HFFc6 (cell line): Measurements from ENCODE around the gene ELN. TPM values are rescaled to one million over a fixed set of nuclear protein-coding genes. Genes with fewer than 3 reads are reported as not detected.

ENCODE experiments used
- DNase-seq: peaks from one replicate; pipeline ENCODE4 v3.0.0-alpha.2; 2018
- H3K27ac Mint-ChIP-seq: 2 replicates; pipeline ENCODE4 v1.8.0; 2020; ENCODE audit warnings: mild to moderate bottlenecking, mixed read lengths
- H3K27me3 Mint-ChIP-seq: 2 replicates; pipeline ENCODE4 v1.8.0; 2021; ENCODE audit warnings: mild to moderate bottlenecking, moderate library complexity, mixed read lengths; ENCODE audit not compliant: insufficient read depth
- H3K36me3 Mint-ChIP-seq: 2 replicates; pipeline ENCODE4 v1.8.0; 2021; ENCODE audit warnings: low read depth, mixed read lengths
- H3K4me1 Mint-ChIP-seq: 2 replicates; pipeline ENCODE4 v1.8.0; 2020; ENCODE audit warnings: low read depth, mixed read lengths
- H3K4me3 Mint-ChIP-seq: 2 replicates; pipeline ENCODE4 v1.8.0; 2020; ENCODE audit warnings: mild to moderate bottlenecking, moderate library complexity, mixed read lengths
- H3K9me3 Mint-ChIP-seq: 2 replicates; pipeline ENCODE4 v1.8.0; 2020; ENCODE audit warnings: mild to moderate bottlenecking, mixed read lengths
- CTCF ChIP-seq: fragments of 200-600 bp; sonication (generic); IDR thresholded peaks from 2 replicates; pipeline ENCODE4 v1.5.0; 2021; ENCODE audit warnings: antibody characterized with exemption, mild to moderate bottlenecking
- total RNA-seq, 6 experiments: library from RNA; stranded (reverse); fragmentation: NEBNext Ultra II Directional; extraction: Animal tissue kit (Norgen Biotek cat#: 25700); gene quantifications; 2 replicates in 1 of 6; 3 replicates in 5 of 6; pipeline ENCODE4 v1.2.3, GENCODE V29; 2021

Gene ELN
- total RNA-seq, 6 experiments from 2014 or later = 4.7 to 25.8 (median 19.1) TPM

GRCh38 chr7:74023786-74024185 is 4.2 kb upstream of the ELN start:
- peaks cover 6% of the 10 kb centered on the region for H3K27me3 Mint-ChIP-seq

DNA sequence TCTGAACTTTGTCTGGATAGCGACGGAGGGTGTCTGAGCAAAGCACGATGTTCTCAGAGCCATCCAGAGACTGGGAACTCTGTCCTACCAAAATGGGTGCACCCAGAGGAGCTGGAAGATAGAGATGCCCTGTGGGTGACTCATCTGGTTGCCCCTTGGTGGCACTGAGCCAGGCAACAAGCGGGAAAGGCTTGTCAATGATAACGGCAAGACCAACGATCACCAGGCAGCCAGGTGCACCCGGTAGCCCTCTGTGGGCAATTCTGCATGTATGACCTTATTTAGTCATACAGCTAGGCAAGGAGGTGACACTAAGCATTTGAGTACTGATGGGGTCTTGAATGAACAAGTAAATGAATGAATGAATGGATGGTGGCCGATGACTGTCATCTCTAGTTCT is 2.8 kb upstream of the ELN start:
- Mint-ChIP-seq H3K4me1 (peaks cover 55% of the 10 kb centered on the region), H3K9me3 (no peaks in the 10 kb centered on the region), H3K4me3 (no peak overlapping the region), H3K27ac (no peak overlapping the region), H3K36me3 (no peaks in the 10 kb centered on the region), H3K27me3 (peaks cover 16% of the 10 kb centered on the region)
- DNase-seq = no peak
- TF ChIP-seq CTCF = no peak

More at GRCh38 chr7:74023786-74024185, 4.2 kb upstream of the ELN start:
- DNase-seq = no peak
- no peak for TF ChIP-seq CTCF
- H3K36me3 Mint-ChIP-seq = no peaks in the 10 kb centered on the region
- H3K4me3 Mint-ChIP-seq = peak overlapping the region; percentile 80; the same call in 1 of the 2 replicates
- H3K27ac Mint-ChIP-seq = peak overlapping the region; percentile 68; the same call in 1 of the 2 replicates
- H3K4me1 Mint-ChIP-seq = peaks cover 44% of the 10 kb centered on the region
- H3K9me3 Mint-ChIP-seq = no peaks in the 10 kb centered on the region

DNA sequence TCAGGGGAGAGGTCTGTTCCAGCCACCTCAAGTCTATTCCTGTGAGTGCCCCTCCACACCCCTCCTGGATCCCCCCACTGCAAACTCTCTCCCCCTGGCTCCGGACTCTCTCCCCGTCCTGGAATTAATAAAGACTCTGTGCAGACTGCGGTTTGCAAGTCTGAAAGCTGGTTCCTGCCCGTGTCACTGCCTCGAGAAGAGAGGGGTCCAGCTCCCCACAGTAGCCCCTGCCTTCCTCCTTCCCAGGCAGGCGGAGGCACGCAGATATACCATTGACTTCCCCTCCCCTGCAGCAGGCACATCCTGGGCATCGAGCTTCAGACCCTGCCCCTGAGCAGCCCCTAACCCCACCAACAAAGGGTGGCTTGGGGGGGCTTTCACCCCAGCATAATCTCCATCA is 2.2 kb upstream of the ELN start:
- Mint-ChIP-seq H3K27ac (no peak overlapping the region), H3K36me3 (no peaks in the 10 kb centered on the region), H3K27me3 (peaks cover 17% of the 10 kb centered on the region), H3K4me1 (peaks cover 51% of the 10 kb centered on the region), H3K4me3 (no peak overlapping the region), H3K9me3 (no peaks in the 10 kb centered on the region)
- TF ChIP-seq CTCF = no peak
- DNase-seq = no peak

- DNase-seq = no peak
- H3K27ac Mint-ChIP-seq = no peak overlapping the region
- H3K4me3 Mint-ChIP-seq = no peak overlapping the region; the same call in 1 of the 2 replicates
- no peaks in the 10 kb centered on the region for H3K36me3 Mint-ChIP-seq
- peaks cover 17% of the 10 kb centered on the region for H3K27me3 Mint-ChIP-seq
- TF ChIP-seq CTCF = no peak
- no peaks in the 10 kb centered on the region for H3K9me3 Mint-ChIP-seq
- H3K4me1 Mint-ChIP-seq = peaks cover 56% of the 10 kb centered on the region
Measured at GRCh38 chr7:74026406-74026902, 1.5 kb upstream of the ELN start.

GRCh38 chr7:74026903-74027682 is 880 bp upstream of the ELN start:
- H3K9me3 Mint-ChIP-seq = no peaks in the 10 kb centered on the region
- H3K4me3 Mint-ChIP-seq = peak overlapping the region; percentile 4; the same call in 1 of the 2 replicates
- peaks cover 62% of the 10 kb centered on the region for H3K4me1 Mint-ChIP-seq
- peaks cover 20% of the 10 kb centered on the region for H3K27me3 Mint-ChIP-seq
- peak; percentile 97 for TF ChIP-seq CTCF
- no peak overlapping the region for H3K27ac Mint-ChIP-seq
- peak; percentile 48 for DNase-seq
- no peaks in the 10 kb centered on the region for H3K36me3 Mint-ChIP-seq
